GM18526 (cell line): Measurements from ENCODE around the gene DLG2.

Experiments
- POLR2A ChIP-seq: IDR thresholded peaks from 3 replicates; pipeline ENCODE4 v1.6.1; 2011; ENCODE audit not compliant: insufficient read length; ENCODE audit errors: extremely low read depth

DLG2 gene

GRCh38 chr11:84129961-84130576, 1497.1 kb downstream of the DLG2 start:
- TF ChIP-seq POLR2A, result no peak

- TF ChIP-seq POLR2A, result no peak
These were observed 1498.3 kb downstream of the DLG2 start for GRCh38 chr11:84128840-84129239.

- TF ChIP-seq POLR2A, result no peak
These were observed 1509.8 kb downstream of the DLG2 start for GRCh38 chr11:84117394-84117793.

GRCh38 chr11:84106541-84106940, 1520.6 kb downstream of the DLG2 start:
- TF ChIP-seq POLR2A, result no peak

GRCh38 chr11:84105148-84105547, 1522.0 kb downstream of the DLG2 start:
- no peak for TF ChIP-seq POLR2A

- no peak for TF ChIP-seq POLR2A
These were observed 1524.0 kb downstream of the DLG2 start for GRCh38 chr11:84103096-84103495.

GRCh38 chr11:84097186-84097585, 1530.0 kb downstream of the DLG2 start:
- TF ChIP-seq POLR2A, result no peak

- no peak for TF ChIP-seq POLR2A
These were observed 1535.7 kb downstream of the DLG2 start for GRCh38 chr11:84091212-84091986.

- no peak for TF ChIP-seq POLR2A
These were observed 1537.8 kb downstream of the DLG2 start for GRCh38 chr11:84089072-84090057.

GRCh38 chr11:84071851-84072250, 1555.3 kb downstream of the DLG2 start:
- no peak for TF ChIP-seq POLR2A

GRCh38 chr11:84069048-84069447, 1558.1 kb downstream of the DLG2 start:
- TF ChIP-seq POLR2A, result no peak

- no peak for TF ChIP-seq POLR2A
These were observed 1565.4 kb downstream of the DLG2 start for GRCh38 chr11:84061726-84062125.

GRCh38 chr11:84056653-84057376, 1570.3 kb downstream of the DLG2 start:
- TF ChIP-seq POLR2A, result no peak

GRCh38 chr11:84045146-84045545, 1582.0 kb downstream of the DLG2 start:
- no peak for TF ChIP-seq POLR2A

- TF ChIP-seq POLR2A, result no peak
These were observed 1582.4 kb downstream of the DLG2 start for GRCh38 chr11:84044706-84045105.
